Measurements from ENCODE around the gene TMEM88.

DNA sequence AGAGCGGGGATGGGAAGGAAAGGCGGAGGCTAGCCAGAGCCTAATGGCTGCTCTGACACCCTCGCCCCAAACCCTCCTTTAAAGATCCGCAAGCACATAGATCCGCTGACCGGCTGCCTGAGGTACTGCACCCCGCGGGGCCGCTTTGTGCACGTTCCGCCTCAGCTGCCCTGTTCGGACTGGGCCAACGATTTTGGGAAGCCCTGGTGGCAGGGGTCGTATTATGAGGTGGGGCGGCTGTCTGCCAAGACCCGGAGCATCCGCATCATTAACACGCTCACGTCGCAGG, 3.6 kb downstream of the TMEM88 start:
- TF ChIP-seq, protein P1, sequence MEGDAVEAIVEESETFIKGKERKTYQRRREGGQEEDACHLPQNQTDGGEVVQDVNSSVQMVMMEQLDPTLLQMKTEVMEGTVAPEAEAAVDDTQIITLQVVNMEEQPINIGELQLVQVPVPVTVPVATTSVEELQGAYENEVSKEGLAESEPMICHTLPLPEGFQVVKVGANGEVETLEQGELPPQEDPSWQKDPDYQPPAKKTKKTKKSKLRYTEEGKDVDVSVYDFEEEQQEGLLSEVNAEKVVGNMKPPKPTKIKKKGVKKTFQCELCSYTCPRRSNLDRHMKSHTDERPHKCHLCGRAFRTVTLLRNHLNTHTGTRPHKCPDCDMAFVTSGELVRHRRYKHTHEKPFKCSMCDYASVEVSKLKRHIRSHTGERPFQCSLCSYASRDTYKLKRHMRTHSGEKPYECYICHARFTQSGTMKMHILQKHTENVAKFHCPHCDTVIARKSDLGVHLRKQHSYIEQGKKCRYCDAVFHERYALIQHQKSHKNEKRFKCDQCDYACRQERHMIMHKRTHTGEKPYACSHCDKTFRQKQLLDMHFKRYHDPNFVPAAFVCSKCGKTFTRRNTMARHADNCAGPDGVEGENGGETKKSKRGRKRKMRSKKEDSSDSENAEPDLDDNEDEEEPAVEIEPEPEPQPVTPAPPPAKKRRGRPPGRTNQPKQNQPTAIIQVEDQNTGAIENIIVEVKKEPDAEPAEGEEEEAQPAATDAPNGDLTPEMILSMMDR (IDR thresholded peaks at IDR 0.05; ENCODE audit: poor library complexity), result peak; percentile 29
- no peak for TF ChIP-seq EZH2phosphoT487 (IDR thresholded peaks at IDR 0.05; ENCODE audit: low read depth, severe bottlenecking, unreplicated experiment)
- TF ChIP-seq EZH2 (IDR thresholded peaks at IDR 0.05; ENCODE audit: borderline replicate concordance), result no peak

Measured in hepatocyte (in vitro differentiated cells).